DND-41 (cell line): ENCODE results near the gene SYNE1.

Experiments
- CTCF ChIP-seq: IDR thresholded peaks from 2 replicates; pipeline ENCODE4 v1.5.1; 2012; ENCODE audit warnings: borderline replicate concordance, low read length, moderate library complexity, mild to moderate bottlenecking; ENCODE audit not compliant: poor library complexity, severe bottlenecking; ENCODE audit errors: extremely low read depth
- EZH2 ChIP-seq: IDR thresholded peaks from 3 replicates; pipeline ENCODE4 v1.6.1; 2012; ENCODE audit warnings: borderline replicate concordance, low read depth, mild to moderate bottlenecking, moderate library complexity, low read length, inconsistent platforms; ENCODE audit not compliant: severe bottlenecking

- TF ChIP-seq CTCF (no peak), EZH2 (no peak)
Measured at GRCh38 chr6:152246554-152247337, 390.4 kb downstream of the SYNE1 start.
